Measurements from ENCODE around the gene MRPS18B. TPM values are rescaled to one million over a fixed set of nuclear protein-coding genes. Genes with fewer than 3 reads are reported as not detected.

The MRPS18B gene
- total and polyA plus RNA-seq, 2 donors (not counting 1 experiment from before 2014, with no cell fraction given) = 35.9 to 38.8 TPM

GRCh38 chr6:30672445-30673253 lies 55.0 kb downstream of the MRPS18B start, which contains the start of gene DHX16:
Gene DHX16 (minus strand): TSS chr6:30673006. CDS start chr6:30672841, 165 bp downstream.
- POLR2A ChIA-PET = interaction anchor here (0.7 to 3.4 kb wide), 9 partner anchors 9 to 622 kb away, joined by 3 to 22 read pairs (median 4); partner anchors contain the start of genes MDC1 and VARS2

More at GRCh38 chr6:30672445-30673253, 55.0 kb downstream of the MRPS18B start, which contains the start of gene DHX16:
- Mint-ChIP-seq H3K4me1 (peaks cover 29% of the 10 kb centered on the region), H3K4me3 (peak within 1 kb of the TSS; percentile 84), H3K27me3 (no peaks in the 10 kb centered on the region), H3K9me3 (ENCODE audit: insufficient read depth) (no peaks in the 10 kb centered on the region), H3K27ac (peak within 1 kb of the TSS; percentile 87)
- peak; percentile 97 for DNase-seq
- peak; percentile 79 for TF ChIP-seq CTCF (IDR thresholded peaks at IDR 0.05)
- no peak for TF ChIP-seq EZH2 (IDR thresholded peaks at IDR 0.05; ENCODE audit: borderline replicate concordance, insufficient read depth, low read depth, low read length, poor library complexity, severe bottlenecking)
- Histone ChIP-seq H3K4me2 (replicated peaks; ENCODE audit: low read depth, low read length, poor library complexity, severe bottlenecking) (peak within 1 kb of the TSS; percentile 84), H3K36me3 (replicated peaks in 1 of 2; ENCODE audit: control extremely low read depth in 1 of 2, control insufficient read depth in 1 of 2, extremely low read depth in 1 of 2, insufficient read depth in 2 of 2, low read length in 1 of 2) (peaks cover 4 to 39% of the 10 kb centered on the region in 2 experiments), H3K27ac (ENCODE audit: low read length in 2 of 2) (peak within 1 kb of the TSS; percentile 54 to 75), H3K79me2 (ENCODE audit: control insufficient read depth, insufficient read depth, low read length) (peaks cover 29% of the 10 kb centered on the region), H4K20me1 (ENCODE audit: control insufficient read depth, insufficient read depth, low read length, poor library complexity, severe bottlenecking) (peaks cover 30% of the 10 kb centered on the region), H3K9ac (ENCODE audit: low read length) (peak within 1 kb of the TSS; percentile 87), H3K9me3 (ENCODE audit: control extremely low read depth in 1 of 3, control insufficient read depth in 2 of 3, insufficient read depth in 1 of 3, low read length in 2 of 3) (no peaks in the 10 kb centered on the region), H3K27me3 (replicated peaks in 1 of 4; ENCODE audit: control extremely low read depth in 1 of 4, control insufficient read depth in 3 of 4, insufficient read depth in 4 of 4, low read length in 3 of 4) (no peaks in the 10 kb centered on the region), H3K4me3 (ENCODE audit: control extremely low read depth in 1 of 5, extremely low read depth in 1 of 5, insufficient read depth in 1 of 5, low read depth in 2 of 5, low read length in 4 of 5) (peak within 1 kb of the TSS; percentile 85 to 100 (median 98)), H2AFZ (ENCODE audit: insufficient read depth, low read depth, low read length, poor library complexity, severe bottlenecking) (peak within 1 kb of the TSS; percentile 82), H3K4me1 (ENCODE audit: control insufficient read depth in 2 of 2, insufficient read depth in 2 of 2, low read length in 2 of 2) (peaks cover 10 to 19% of the 10 kb centered on the region in 2 donors)
- intact Hi-C loops (cut with micrococcal nuclease) = loop anchor here (1.0 to 5.0 kb wide), 10 partner anchors 10 to 190 kb away; partner anchors contain the start of genes ABCF1, ATAT1, C6orf136 and GNL1
- under 1% methylated on average over 52 of the region's 57 CpGs for WGBS (ENCODE audit: insufficient coverage)
- CTCF ChIA-PET = interaction anchor here (0.6 to 19.8 kb wide), 18 partner anchors 9 to 205 kb away, joined by 3 to 963 read pairs (median 4); partner anchors contain the start of genes ATAT1, IER3, MDC1 and TUBB
- peak; percentile 88 for ATAC-seq (ENCODE audit: low read depth)

Small RNA genes within 50 kb of the gene (small RNA-seq; reads per million reads assigned to genes)
- not detected for gene MIR877 (ENCODE audit: insufficient read length, low read depth, low replicate concordance)

Other genes with a start within 250 kb of the MRPS18B start
- 1,023 and 1,043 TPM in 2 replicates for gene HLA-E, start 128.3 kb upstream of the MRPS18B start, total RNA-seq
- 1,146 and 1,174 TPM in 2 replicates for gene HLA-E, start 128.3 kb upstream of the MRPS18B start, polyA plus RNA-seq
- 107 and 109 TPM in 2 replicates for gene GNL1, start 61.4 kb upstream of the MRPS18B start, total RNA-seq
- 36.0 and 38.7 TPM in 2 replicates for gene GNL1, start 61.4 kb upstream of the MRPS18B start, polyA plus RNA-seq
- gene PRR3, start 60.5 kb upstream of the MRPS18B start, total RNA-seq = 30.3 and 33.7 TPM in 2 replicates
- 10.7 and 15.0 TPM in 2 replicates for gene PRR3, start 60.5 kb upstream of the MRPS18B start, polyA plus RNA-seq
- 60.9 and 63.7 TPM in 2 replicates for gene ABCF1, start 46.4 kb upstream of the MRPS18B start, total RNA-seq
- 22.8 and 51.0 TPM in 2 replicates for gene ABCF1, start 46.4 kb upstream of the MRPS18B start, polyA plus RNA-seq
- gene PPP1R10, start 597 bp upstream of the MRPS18B start, total RNA-seq = 157 and 177 TPM in 2 replicates
- gene PPP1R10, start 597 bp upstream of the MRPS18B start, polyA plus RNA-seq = 40.7 and 61.5 TPM in 2 replicates
- gene ATAT1, start 9.0 kb downstream of the MRPS18B start, total RNA-seq = 19.3 and 21.5 TPM in 2 replicates
- 15.1 and 15.7 TPM in 2 replicates for gene ATAT1, start 9.0 kb downstream of the MRPS18B start, polyA plus RNA-seq
- 24.9 and 37.2 TPM in 2 replicates for gene C6orf136, start 29.3 kb downstream of the MRPS18B start, total RNA-seq
- 31.0 and 36.6 TPM in 2 replicates for gene C6orf136, start 29.3 kb downstream of the MRPS18B start, polyA plus RNA-seq
- 51.1 and 58.3 TPM in 2 replicates for gene DHX16, start 55.2 kb downstream of the MRPS18B start, total RNA-seq
- 69.7 and 71.7 TPM in 2 replicates for gene DHX16, start 55.2 kb downstream of the MRPS18B start, polyA plus RNA-seq
- gene PPP1R18, start 68.8 kb downstream of the MRPS18B start, total RNA-seq = 121 and 125 TPM in 2 replicates
- 71.6 and 113 TPM in 2 replicates for gene PPP1R18, start 68.8 kb downstream of the MRPS18B start, polyA plus RNA-seq
- gene NRM, start 73.1 kb downstream of the MRPS18B start, total RNA-seq = 22.8 and 24.9 TPM in 2 replicates
- 18.9 and 26.0 TPM in 2 replicates for gene NRM, start 73.1 kb downstream of the MRPS18B start, polyA plus RNA-seq
- gene MDC1, start 99.4 kb downstream of the MRPS18B start, total RNA-seq = 69.3 and 87.4 TPM in 2 replicates
- 24.9 and 26.4 TPM in 2 replicates for gene MDC1, start 99.4 kb downstream of the MRPS18B start, polyA plus RNA-seq
- 288 and 295 TPM in 2 replicates for gene TUBB, start 102.5 kb downstream of the MRPS18B start, total RNA-seq
- gene TUBB, start 102.5 kb downstream of the MRPS18B start, polyA plus RNA-seq = 58.9 and 102 TPM in 2 replicates
- 71.2 and 75.7 TPM in 2 replicates for gene FLOT1, start 124.8 kb downstream of the MRPS18B start, total RNA-seq
- 75.8 and 79.4 TPM in 2 replicates for gene FLOT1, start 124.8 kb downstream of the MRPS18B start, polyA plus RNA-seq
- 4.2 and 5.5 TPM in 2 replicates for gene IER3, start 126.7 kb downstream of the MRPS18B start, total RNA-seq
- 3.7 and 7.5 TPM in 2 replicates for gene IER3, start 126.7 kb downstream of the MRPS18B start, polyA plus RNA-seq